NCI-H524 treated with DMSO at 0.1 percent for 48 hours (cell line): ENCODE measurements around the gene DRD5.
"Not testable (repeated sequence)": the region's sequence is repeated elsewhere in the genome, so short reads cannot be mapped to it uniquely, and the experiment has no call there.

Experiments
- DNase-seq: peaks from one replicate; lab custom pipeline; 2025; lab: John Stamatoyannopoulos, UW

The DRD5 gene

GRCh38 chr4:9781343-9782135, at the start of gene DRD5:
DRD5 (plus strand) TSS chr4:9781634; CDS start chr4:9782030, 396 bp downstream.
- no peak for DNase-seq

- not testable (repeated sequence) for DNase-seq
These were observed 49.2 kb upstream of the DRD5 start for GRCh38 chr4:9732256-9732655.

DNA sequence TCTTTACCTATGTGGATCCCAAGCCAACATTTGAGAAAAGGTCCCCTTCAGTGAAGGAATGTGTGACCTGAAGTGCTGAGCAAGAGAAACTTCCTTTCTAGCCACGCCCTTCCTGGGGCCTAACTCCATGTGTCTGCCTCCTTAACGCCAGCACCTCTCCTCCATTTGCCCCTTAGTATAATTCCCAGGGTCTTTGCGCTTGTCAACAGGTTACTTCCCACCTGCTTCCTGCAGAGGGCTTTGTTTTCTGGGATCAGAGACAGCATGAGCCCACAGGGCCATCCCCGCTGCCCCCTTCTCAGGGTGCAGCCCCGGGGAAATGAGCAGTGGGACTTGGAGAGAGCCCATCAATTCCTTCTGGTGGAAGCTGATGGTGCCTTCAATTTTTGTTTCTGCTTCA, 45.9 kb upstream of the DRD5 start:
- no peak for DNase-seq

DNA sequence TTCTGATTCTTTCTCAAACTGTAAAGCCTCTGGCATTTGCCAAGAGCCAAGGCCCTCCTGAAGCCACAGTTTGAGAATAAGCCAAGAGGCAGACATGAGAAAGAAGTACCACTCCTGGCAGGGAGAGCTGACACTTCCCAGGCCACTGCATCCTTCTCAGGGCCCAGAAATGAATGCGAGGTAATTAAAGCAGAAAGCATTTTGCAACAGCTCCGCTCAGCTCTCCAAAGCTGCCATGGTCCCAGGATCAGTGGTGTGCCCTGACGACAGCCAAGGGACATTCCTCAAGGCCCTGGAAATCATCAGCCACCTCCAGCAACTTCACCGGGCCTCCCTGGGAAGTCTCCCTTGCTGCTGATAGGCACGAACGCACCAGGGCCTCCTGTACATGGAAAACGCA, 44.2 kb upstream of the DRD5 start:
- not testable (repeated sequence) for DNase-seq

DNA sequence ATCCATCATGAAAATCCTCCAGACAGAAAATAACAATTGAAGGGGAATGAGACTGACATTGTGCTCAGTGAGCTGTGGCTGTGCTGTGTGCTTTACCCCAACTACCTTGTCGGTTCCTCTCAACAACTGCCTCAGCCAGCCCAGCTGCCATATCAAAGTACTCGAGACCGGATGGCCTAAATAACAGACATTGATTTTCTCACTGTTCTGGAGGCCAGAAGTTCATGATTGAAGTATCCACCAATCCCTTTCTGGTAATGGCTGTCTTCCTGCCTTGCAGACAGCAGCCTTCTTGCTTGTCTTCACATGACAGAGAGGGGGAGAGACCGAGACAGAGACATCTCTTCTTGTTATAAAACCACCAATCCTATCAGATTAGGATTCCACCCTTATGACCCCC, 37.6 kb upstream of the DRD5 start:
- DNase-seq = not testable (repeated sequence)

- DNase-seq = no peak
These were observed 35.7 kb upstream of the DRD5 start for GRCh38 chr4:9745782-9746181.

GRCh38 chr4:9758641-9759317, 22.7 kb upstream of the DRD5 start:
- no peak for DNase-seq

- DNase-seq = peak; percentile 6
These were observed 18.5 kb upstream of the DRD5 start for GRCh38 chr4:9762823-9763475.

DNA sequence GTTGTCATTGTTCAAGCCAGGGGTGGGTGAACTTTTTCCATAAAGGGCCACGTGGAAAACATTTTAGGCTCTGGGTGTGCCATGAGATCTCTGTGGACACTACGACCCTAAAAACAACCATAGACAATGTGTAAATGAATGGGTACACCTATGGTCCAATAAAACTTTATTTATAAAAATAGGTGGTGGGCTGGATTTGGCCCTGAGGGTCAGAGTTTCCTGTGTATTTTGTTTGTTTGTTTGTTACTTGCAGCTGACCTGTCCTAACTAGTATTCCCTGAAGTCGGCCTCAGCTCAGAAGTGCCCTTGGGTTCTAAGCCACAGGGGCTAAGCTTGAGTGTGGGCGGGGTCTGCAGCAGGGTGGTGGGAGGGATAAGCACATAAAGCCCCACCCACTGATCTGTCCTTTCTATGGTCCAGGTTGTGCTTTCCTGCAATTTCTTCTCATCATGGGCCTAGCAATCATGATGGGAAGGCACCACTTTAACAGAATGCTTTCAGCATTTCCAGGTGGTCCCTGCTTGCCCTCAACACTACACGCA, 17.2 kb upstream of the DRD5 start:
- no peak for DNase-seq

GRCh38 chr4:9765091-9765490, 16.3 kb upstream of the DRD5 start:
- DNase-seq = no peak

DNA sequence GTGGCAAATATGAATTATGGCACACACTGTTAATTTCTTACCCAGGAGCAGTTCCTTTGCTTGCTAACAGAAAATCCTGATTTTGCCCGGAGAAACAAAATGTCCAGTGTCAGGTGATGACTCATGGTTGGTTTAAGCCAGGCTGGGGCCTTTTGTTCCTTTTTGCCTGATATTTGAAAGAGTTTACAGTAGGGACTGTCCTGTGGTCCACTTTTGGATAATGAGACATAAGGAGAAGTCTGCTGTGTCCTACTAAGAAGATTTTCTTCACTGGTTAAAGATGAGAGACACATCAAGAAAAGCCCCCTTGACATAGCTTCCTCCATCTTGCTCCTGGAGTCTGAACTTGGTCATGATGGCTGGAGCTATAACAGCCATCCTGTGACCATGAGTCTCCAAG, 12.1 kb upstream of the DRD5 start:
- no peak for DNase-seq

DNA sequence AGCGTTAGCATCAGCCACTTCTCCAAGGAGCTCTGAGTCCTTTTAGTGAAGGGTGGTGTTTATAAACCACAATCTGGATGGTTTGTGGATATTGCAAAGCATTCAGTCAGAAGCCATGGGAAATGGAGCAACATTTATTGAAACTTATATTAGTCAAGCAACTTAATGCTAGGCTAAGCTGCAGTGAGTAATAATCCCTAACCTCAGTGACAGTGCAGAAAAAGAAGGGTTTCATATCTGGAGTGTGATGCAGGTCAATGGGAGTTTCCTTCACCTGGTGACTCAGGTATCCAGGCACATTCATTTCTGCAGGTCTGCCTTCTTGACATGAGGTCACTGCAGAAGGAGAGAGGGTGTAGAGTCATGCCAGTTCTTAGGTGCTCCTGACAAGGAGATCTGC, 10.4 kb upstream of the DRD5 start:
- DNase-seq = no peak

- no peak for DNase-seq
These were observed 8.0 kb upstream of the DRD5 start for GRCh38 chr4:9773471-9773870.

- DNase-seq = no peak
These were observed 652 bp downstream of the DRD5 start for GRCh38 chr4:9782136-9782436.

DNA sequence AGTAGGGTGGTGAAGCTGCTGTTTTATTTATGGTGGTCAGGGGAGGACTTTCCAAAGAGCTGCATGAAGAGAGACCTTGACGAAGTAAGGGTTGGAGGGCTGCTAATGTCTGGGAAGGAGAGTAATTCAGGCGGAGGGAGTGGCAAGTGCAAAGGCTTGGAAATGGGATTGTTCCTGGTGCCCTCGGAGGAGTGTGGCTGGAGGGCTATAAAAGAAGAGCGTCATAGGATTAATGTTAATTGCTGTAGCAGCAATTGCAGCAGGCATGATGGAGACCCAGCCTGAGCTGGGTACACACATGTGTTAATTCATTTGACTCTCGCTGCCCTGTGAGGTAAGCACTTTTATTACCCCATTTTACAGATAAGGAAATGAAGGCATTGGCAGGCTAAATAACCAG, 4.5 kb downstream of the DRD5 start:
- not testable (repeated sequence) for DNase-seq

DNA sequence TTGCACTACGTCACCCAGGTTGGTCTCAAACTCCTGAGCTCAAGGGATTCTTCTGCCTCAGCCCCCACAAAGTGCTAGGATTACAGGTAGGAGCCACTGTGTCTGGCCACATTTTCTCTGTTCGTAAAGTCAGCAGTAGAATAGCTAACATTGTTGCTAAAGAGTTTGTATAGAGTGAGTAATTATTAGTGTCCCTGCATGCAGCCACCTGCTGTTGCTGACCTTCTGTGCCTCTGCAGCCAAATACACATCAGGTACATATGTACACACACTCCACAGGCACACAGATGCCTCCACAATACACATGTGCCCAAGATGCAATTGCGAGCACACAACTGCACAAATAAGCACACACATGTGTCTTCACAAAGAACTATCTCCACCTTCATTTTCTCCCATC, 10.9 kb downstream of the DRD5 start:
- no peak for DNase-seq

DNA sequence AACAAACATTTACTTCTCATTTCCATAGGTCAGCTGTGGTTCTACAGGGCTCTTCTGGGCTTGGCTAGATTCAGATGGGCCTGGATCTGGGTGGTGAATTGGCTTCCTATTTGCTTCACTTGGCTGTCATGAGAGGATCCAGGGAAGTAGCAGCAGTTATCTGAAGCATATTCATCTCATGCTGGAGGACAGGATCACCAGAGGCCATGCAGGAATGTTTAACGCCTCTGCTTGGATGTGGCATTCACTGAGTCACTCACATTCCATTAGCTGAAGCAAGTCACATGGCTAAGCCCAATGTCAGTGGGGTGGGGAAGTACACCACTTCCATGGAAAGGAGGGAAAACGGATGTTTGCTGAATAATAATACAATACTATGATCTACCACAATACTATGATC, 15.2 kb downstream of the DRD5 start:
- DNase-seq = not testable (repeated sequence)

DNA sequence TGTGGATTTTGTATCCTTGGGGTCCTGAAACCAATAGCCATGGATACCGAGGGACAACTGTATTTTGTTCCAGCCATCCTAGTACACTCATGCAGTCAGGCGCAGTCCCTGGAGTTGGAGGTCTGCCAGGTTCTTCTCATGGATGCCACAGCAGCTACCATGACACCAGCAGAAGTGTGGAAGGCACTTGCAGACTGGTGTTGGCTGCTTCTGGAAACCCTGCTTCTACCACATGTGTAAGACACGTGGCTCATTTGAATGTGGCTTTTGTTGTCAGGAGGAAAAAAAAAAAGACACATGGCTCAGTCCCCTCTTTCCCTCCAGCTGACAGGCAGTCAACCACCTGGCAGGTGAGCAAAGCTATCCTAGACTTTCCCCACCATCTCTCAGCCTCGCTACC, 19.4 kb downstream of the DRD5 start:
- DNase-seq = no peak

- no peak for DNase-seq
These were observed 23.5 kb downstream of the DRD5 start for GRCh38 chr4:9804918-9805317.

GRCh38 chr4:9808077-9808476, 26.6 kb downstream of the DRD5 start:
- DNase-seq = no peak

DNA sequence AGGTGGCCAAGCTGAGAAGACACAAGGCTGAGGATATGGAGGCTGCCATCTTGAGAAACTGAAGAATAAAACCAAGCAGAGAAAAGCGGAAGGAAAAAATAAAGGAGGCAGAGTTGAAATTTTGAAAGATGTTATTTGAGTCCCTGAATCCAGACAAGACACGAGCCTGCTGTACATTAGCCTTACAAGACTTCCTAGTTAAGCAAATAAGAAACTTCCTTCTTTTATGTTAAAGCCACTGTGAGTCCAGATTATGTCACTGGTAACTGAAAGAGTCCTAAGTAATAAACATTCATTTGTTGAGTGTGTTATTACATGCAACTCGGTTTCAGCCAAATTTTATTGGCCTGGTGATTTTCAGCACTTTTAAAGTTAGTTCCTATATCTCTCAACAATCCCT, 30.4 kb downstream of the DRD5 start:
- DNase-seq = no peak

- no peak for DNase-seq
These were observed 31.3 kb downstream of the DRD5 start for GRCh38 chr4:9812501-9813340.
